HUES64 (cell line): Measurements from ENCODE around the gene BRS3.

Experiments used
- H3K27ac ChIP-seq: 2 replicates; pipeline ENCODE4 v1.7.0; 2013; ENCODE audit warnings: low read depth, low read length, inconsistent platforms
- H3K27me3 ChIP-seq: 2 replicates; pipeline ENCODE4 v1.6.1; 2013; ENCODE audit warnings: mild to moderate bottlenecking, low read length; ENCODE audit not compliant: insufficient read depth
- H3K36me3 ChIP-seq: 2 replicates; pipeline ENCODE4 v1.6.1; 2013; ENCODE audit warnings: mild to moderate bottlenecking, low read length; ENCODE audit not compliant: insufficient read depth
- H3K4me1 ChIP-seq: 2 replicates; pipeline ENCODE4 v1.6.1; 2013; ENCODE audit warnings: mild to moderate bottlenecking, low read length, moderate library complexity; ENCODE audit not compliant: insufficient read depth
- H3K4me3 ChIP-seq: 2 replicates; pipeline ENCODE4 v1.5.1; 2013; ENCODE audit warnings: mild to moderate bottlenecking, low read length, moderate library complexity
- H3K9ac ChIP-seq: 2 replicates; pipeline ENCODE4 v1.6.1; 2013; ENCODE audit warnings: mild to moderate bottlenecking, low read depth, low read length
- H3K9me3 ChIP-seq: 2 replicates; pipeline ENCODE4 v1.6.1; 2013; ENCODE audit warnings: low read depth, low read length; ENCODE audit not compliant: insufficient read depth
- WGBS: fragments of 150-250, 120-280 bp; methylation state at CpG from one replicate; pipeline ENCODE4 v1.1.7; 2013; ENCODE audit warnings: missing lambda C conversion rate; 5-methylcytosine and 5-hydroxymethylcytosine counted together

The BRS3 gene

GRCh38 chrX:136457303-136457917, 30.3 kb upstream of the BRS3 start:
- no peak overlapping the region for H3K9ac ChIP-seq
- WGBS = 95% methylated on average over 3 of the region's 5 CpGs
- no peaks in the 10 kb centered on the region for H3K36me3 ChIP-seq
- H3K27me3 ChIP-seq = no peaks in the 10 kb centered on the region
- no peak overlapping the region for H3K27ac ChIP-seq
- no peaks in the 10 kb centered on the region for H3K9me3 ChIP-seq
- no peaks in the 10 kb centered on the region for H3K4me1 ChIP-seq
- H3K4me3 ChIP-seq = no peak overlapping the region

- 64% methylated on average over 3 of the region's 3 CpGs for WGBS
- Histone ChIP-seq H3K9ac (no peak overlapping the region), H3K27me3 (no peaks in the 10 kb centered on the region)
These were observed 23.2 kb upstream of the BRS3 start for GRCh38 chrX:136464589-136464988.

GRCh38 chrX:136467303-136467702, 20.4 kb upstream of the BRS3 start:
- no peak overlapping the region for H3K9ac ChIP-seq
- H3K36me3 ChIP-seq = no peaks in the 10 kb centered on the region
- H3K9me3 ChIP-seq = no peaks in the 10 kb centered on the region
- no peaks in the 10 kb centered on the region for H3K4me1 ChIP-seq
- H3K27me3 ChIP-seq = no peaks in the 10 kb centered on the region
- no peak overlapping the region for H3K27ac ChIP-seq
- no peak overlapping the region for H3K4me3 ChIP-seq
- WGBS = 78% methylated on average over 3 of the region's 3 CpGs

More at GRCh38 chrX:136464589-136464988, 23.2 kb upstream of the BRS3 start:
- Histone ChIP-seq H3K9me3 (no peaks in the 10 kb centered on the region), H3K4me1 (no peaks in the 10 kb centered on the region), H3K36me3 (no peaks in the 10 kb centered on the region), H3K27ac (no peak overlapping the region), H3K4me3 (no peak overlapping the region)

- Histone ChIP-seq H3K27me3 (no peaks in the 10 kb centered on the region), H3K36me3 (no peaks in the 10 kb centered on the region), H3K4me3 (no peak overlapping the region), H3K9me3 (no peaks in the 10 kb centered on the region), H3K9ac (no peak overlapping the region), H3K27ac (no peak overlapping the region), H3K4me1 (no peaks in the 10 kb centered on the region)
- 96% methylated on average over 1 of the region's 2 CpGs for WGBS
These were observed 19.2 kb upstream of the BRS3 start for GRCh38 chrX:136468391-136469103.

- Histone ChIP-seq H3K9me3 (no peaks in the 10 kb centered on the region), H3K9ac (no peak overlapping the region), H3K36me3 (no peaks in the 10 kb centered on the region), H3K27me3 (no peaks in the 10 kb centered on the region), H3K27ac (no peak overlapping the region), H3K4me3 (no peak overlapping the region), H3K4me1 (no peaks in the 10 kb centered on the region)
- 86% methylated on average over 4 of the region's 4 CpGs for WGBS
These were observed 14.1 kb upstream of the BRS3 start for GRCh38 chrX:136473663-136474062.

GRCh38 chrX:136475236-136475635, 12.5 kb upstream of the BRS3 start:
- Histone ChIP-seq H3K9ac (no peak overlapping the region), H3K36me3 (no peaks in the 10 kb centered on the region), H3K4me1 (no peaks in the 10 kb centered on the region), H3K4me3 (no peak overlapping the region), H3K9me3 (no peaks in the 10 kb centered on the region), H3K27ac (no peak overlapping the region), H3K27me3 (no peaks in the 10 kb centered on the region)
- WGBS = 88% methylated on average over 3 of the region's 3 CpGs

GRCh38 chrX:136476501-136476900, 11.2 kb upstream of the BRS3 start:
- H3K4me3 ChIP-seq = no peak overlapping the region
- H3K36me3 ChIP-seq = no peaks in the 10 kb centered on the region
- no peaks in the 10 kb centered on the region for H3K4me1 ChIP-seq
- H3K27me3 ChIP-seq = no peaks in the 10 kb centered on the region
- no peaks in the 10 kb centered on the region for H3K9me3 ChIP-seq
- WGBS = 86% methylated on average over 1 of the region's 2 CpGs
- H3K27ac ChIP-seq = no peak overlapping the region
- no peak overlapping the region for H3K9ac ChIP-seq

- Histone ChIP-seq H3K27ac (no peak overlapping the region), H3K4me3 (no peak overlapping the region), H3K4me1 (no peaks in the 10 kb centered on the region), H3K36me3 (no peaks in the 10 kb centered on the region), H3K9ac (no peak overlapping the region), H3K27me3 (no peaks in the 10 kb centered on the region), H3K9me3 (no peaks in the 10 kb centered on the region)
- 93% methylated on average over 2 of the region's 2 CpGs for WGBS
These were observed 10.7 kb upstream of the BRS3 start for GRCh38 chrX:136477026-136477425.

GRCh38 chrX:136480383-136480782, 7.4 kb upstream of the BRS3 start:
- no peak overlapping the region for H3K9ac ChIP-seq
- no peak overlapping the region for H3K27ac ChIP-seq
- H3K36me3 ChIP-seq = no peaks in the 10 kb centered on the region
- no peaks in the 10 kb centered on the region; the same call in 1 of the 2 replicates for H3K27me3 ChIP-seq
- 88% methylated on average over 2 of the region's 4 CpGs for WGBS
- H3K4me3 ChIP-seq = no peak overlapping the region
- no peaks in the 10 kb centered on the region for H3K9me3 ChIP-seq
- no peaks in the 10 kb centered on the region for H3K4me1 ChIP-seq

- 60% methylated on average over 4 of the region's 5 CpGs for WGBS
- no peak overlapping the region for H3K9ac ChIP-seq
- no peak overlapping the region for H3K4me3 ChIP-seq
- H3K4me1 ChIP-seq = no peaks in the 10 kb centered on the region
- H3K36me3 ChIP-seq = no peaks in the 10 kb centered on the region
- H3K9me3 ChIP-seq = no peaks in the 10 kb centered on the region
- no peak overlapping the region for H3K27ac ChIP-seq
- peaks cover 7% of the 10 kb centered on the region for H3K27me3 ChIP-seq
These were observed 959 bp downstream of the BRS3 start for GRCh38 chrX:136488706-136489105.

GRCh38 chrX:136491832-136492231, 4.1 kb downstream of the BRS3 start:
- no peak overlapping the region for H3K4me3 ChIP-seq
- H3K27ac ChIP-seq = no peak overlapping the region
- H3K36me3 ChIP-seq = no peaks in the 10 kb centered on the region
- H3K9ac ChIP-seq = no peak overlapping the region
- WGBS = 85% methylated on average over 4 of the region's 6 CpGs
- no peaks in the 10 kb centered on the region for H3K4me1 ChIP-seq
- H3K9me3 ChIP-seq = no peaks in the 10 kb centered on the region
- peaks cover 7% of the 10 kb centered on the region for H3K27me3 ChIP-seq
